Measurements from ENCODE around the gene TAF13. TPM values are rescaled to one million over a fixed set of nuclear protein-coding genes. Genes with fewer than 3 reads are reported as not detected.

TAF13 gene
- total and polyA plus RNA-seq, 9 of the 15 experiments (the other 6 are each of a cell fraction or from before 2014, with no cell fraction given), result 14.9 to 77.2 (median 38.7) TPM

DNA sequence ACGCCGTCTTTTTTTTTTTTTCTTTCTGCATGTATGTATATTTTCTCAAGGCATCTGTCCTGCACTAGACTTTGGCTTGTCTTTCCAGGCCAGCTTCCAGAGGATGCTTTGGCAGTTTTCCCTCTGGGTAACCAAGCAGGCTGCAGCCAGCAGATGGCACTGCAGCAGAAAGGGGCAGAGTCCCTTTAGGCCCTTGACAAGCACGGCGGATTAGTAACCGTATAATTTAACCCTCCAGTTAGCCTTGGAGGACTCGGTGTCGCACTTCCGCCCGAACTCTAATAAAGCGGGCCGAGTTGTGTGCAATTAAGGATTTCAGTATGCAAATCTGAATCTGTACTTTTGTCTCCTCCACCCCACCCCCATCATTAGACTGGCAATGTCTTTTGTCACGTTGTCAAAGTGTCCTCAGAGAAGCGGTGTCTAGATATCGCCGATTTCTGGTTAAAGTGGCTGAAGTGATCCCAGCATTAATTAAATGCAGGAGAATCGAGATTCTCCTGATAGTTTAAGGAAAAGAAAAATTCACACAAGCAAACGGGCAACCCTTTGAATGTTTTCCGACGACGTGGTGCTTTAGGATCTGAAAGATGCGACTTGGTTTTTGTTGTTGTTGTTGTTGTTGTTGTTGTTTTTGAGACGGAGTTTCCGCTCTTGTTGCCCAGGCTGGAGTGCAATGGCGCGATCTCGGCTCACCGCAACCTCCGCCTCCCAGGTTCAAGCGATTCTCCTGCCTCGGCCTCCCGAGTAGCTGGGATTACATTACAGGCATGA is 13.6 kb upstream of the TAF13 start:
- in situ Hi-C loops (cut with MboI), result no loop called here
- intact Hi-C loops (cut with micrococcal nuclease), result loop anchor here (1.0 kb wide), 1 partner anchor 23 kb away; a partner anchor contains a TSS
- peak overlapping the region; percentile 99 for H2AFZ ChIP-seq (ENCODE audit: low read depth, low read length)
- H3K4me3 ChIP-seq, result peak overlapping the region; percentile 85
- 3% methylated on average over 31 of the region's 31 CpGs for WGBS (ENCODE audit: insufficient coverage, low coverage, missing lambda C conversion rate)
- ChIA-PET POLR2A (interaction anchor here (0.6 to 4.5 kb wide), 8 partner anchors 11 to 164 kb away, joined by 3 to 90 read pairs (median 5); partner anchors contain the start of gene TAF13), CTCF (ENCODE audit: low intra/inter-chr PET ratio) (interaction anchor here (0.7 to 2.9 kb wide), 4 partner anchors 9 to 22 kb away, joined by 3 to 12 read pairs (median 6); a partner anchor contains a TSS)
- no peaks in the 10 kb centered on the region for H3K9me3 ChIP-seq (replicated peaks; ENCODE audit: control insufficient read depth, insufficient read depth, low read depth, low read length)
- peak overlapping the region; percentile 95 for H3K27ac ChIP-seq (ENCODE audit: extremely low read depth, low read depth, low read length)
- H4K20me1 ChIP-seq (replicated peaks; ENCODE audit: control insufficient read depth, insufficient read depth, low read length), result no peaks in the 10 kb centered on the region
- FAIRE-seq, result peak; percentile 90
- no peaks in the 10 kb centered on the region for H3K27me3 ChIP-seq (ENCODE audit: control insufficient read depth in 2 of 2, insufficient read depth in 2 of 2, low read length in 2 of 2)
- H3K36me3 ChIP-seq (ENCODE audit: control insufficient read depth, insufficient read depth, low read length), result peaks cover 22% of the 10 kb centered on the region
- H3K9me1 ChIP-seq (ENCODE audit: control insufficient read depth, insufficient read depth, low read length), result no peaks in the 10 kb centered on the region
- peaks cover 52% of the 10 kb centered on the region for H3K79me2 ChIP-seq (ENCODE audit: control insufficient read depth, insufficient read depth, low read length)
- peak; percentile 79 to 95 (median 84) for DNase-seq (ENCODE audit: extremely low read depth in 1 of 4, low spot score in 3 of 4)
- peaks cover 6 to 23% of the 10 kb centered on the region in 2 experiments; a peak in 4 of 5 replicates for H3K4me1 ChIP-seq (replicated peaks in 1 of 2; ENCODE audit: control insufficient read depth in 2 of 2, insufficient read depth in 2 of 2, low read length in 2 of 2)
- H3K9ac ChIP-seq (ENCODE audit: insufficient read depth in 1 of 2, low read depth in 2 of 2, low read length in 2 of 2), result peak overlapping the region; percentile 90 to 93; a peak in 3 of 4 replicates
- BruUV-seq (replicated peaks), result no TSS peak
- ATAC-seq, result peak; percentile 76
- peak overlapping the region; percentile 97 for H3K4me2 ChIP-seq (ENCODE audit: insufficient read depth, low read length)
- TF ChIP-seq KDM4B (IDR thresholded peaks at IDR 0.05; ENCODE audit: borderline replicate concordance in 2 of 2, low read depth in 1 of 2) (no peak), RBM15 (IDR thresholded peaks at IDR 0.05; ENCODE audit: insufficient read depth, low read length) (no peak), RCOR1 (IDR thresholded peaks at IDR 0.05; ENCODE audit: borderline replicate concordance in 1 of 2, low read depth in 2 of 2, low read length in 2 of 2) (peak; percentile 46 to 91; a peak in 3 of 4 replicates), PML (IDR thresholded peaks at IDR 0.05; ENCODE audit: low read length) (peak; percentile 28; the same call in 1 of the 2 replicates), POLR2A (conservative IDR thresholded peaks at IDR 0.05) (0 out of 2 replicates have a peak, but pooled peaks have one; percentile 23), ZZZ3 (IDR thresholded peaks at IDR 0.05) (0 out of 2 replicates have a peak, but pooled peaks have one; percentile 38), PHTF2 (CRISPR knock-in tag; IDR thresholded peaks at IDR 0.05) (no peak), RB1 (IDR thresholded peaks at IDR 0.05; ENCODE audit: low read depth) (peak; percentile 58), MXI1 (IDR thresholded peaks at IDR 0.05; ENCODE audit: low read depth, low read length) (0 out of 2 replicates have a peak, but pooled peaks have one; percentile 51), ZNF766 (CRISPR knock-in tag; conservative IDR thresholded peaks at IDR 0.05) (peak; percentile 51)
- TF ChIP-seq, protein P1, sequence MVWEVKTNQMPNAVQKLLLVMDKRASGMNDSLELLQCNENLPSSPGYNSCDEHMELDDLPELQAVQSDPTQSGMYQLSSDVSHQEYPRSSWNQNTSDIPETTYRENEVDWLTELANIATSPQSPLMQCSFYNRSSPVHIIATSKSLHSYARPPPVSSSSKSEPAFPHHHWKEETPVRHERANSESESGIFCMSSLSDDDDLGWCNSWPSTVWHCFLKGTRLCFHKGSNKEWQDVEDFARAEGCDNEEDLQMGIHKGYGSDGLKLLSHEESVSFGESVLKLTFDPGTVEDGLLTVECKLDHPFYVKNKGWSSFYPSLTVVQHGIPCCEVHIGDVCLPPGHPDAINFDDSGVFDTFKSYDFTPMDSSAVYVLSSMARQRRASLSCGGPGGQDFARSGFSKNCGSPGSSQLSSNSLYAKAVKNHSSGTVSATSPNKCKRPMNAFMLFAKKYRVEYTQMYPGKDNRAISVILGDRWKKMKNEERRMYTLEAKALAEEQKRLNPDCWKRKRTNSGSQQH (CRISPR knock-in tag; IDR thresholded peaks at IDR 0.05), result peak; percentile 66; the same call in 1 of the 2 replicates
- TF ChIP-seq, protein P2, sequence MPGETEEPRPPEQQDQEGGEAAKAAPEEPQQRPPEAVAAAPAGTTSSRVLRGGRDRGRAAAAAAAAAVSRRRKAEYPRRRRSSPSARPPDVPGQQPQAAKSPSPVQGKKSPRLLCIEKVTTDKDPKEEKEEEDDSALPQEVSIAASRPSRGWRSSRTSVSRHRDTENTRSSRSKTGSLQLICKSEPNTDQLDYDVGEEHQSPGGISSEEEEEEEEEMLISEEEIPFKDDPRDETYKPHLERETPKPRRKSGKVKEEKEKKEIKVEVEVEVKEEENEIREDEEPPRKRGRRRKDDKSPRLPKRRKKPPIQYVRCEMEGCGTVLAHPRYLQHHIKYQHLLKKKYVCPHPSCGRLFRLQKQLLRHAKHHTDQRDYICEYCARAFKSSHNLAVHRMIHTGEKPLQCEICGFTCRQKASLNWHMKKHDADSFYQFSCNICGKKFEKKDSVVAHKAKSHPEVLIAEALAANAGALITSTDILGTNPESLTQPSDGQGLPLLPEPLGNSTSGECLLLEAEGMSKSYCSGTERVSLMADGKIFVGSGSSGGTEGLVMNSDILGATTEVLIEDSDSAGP (CRISPR knock-in tag; IDR thresholded peaks at IDR 0.05), result no peak
- TF ChIP-seq, protein P3, sequence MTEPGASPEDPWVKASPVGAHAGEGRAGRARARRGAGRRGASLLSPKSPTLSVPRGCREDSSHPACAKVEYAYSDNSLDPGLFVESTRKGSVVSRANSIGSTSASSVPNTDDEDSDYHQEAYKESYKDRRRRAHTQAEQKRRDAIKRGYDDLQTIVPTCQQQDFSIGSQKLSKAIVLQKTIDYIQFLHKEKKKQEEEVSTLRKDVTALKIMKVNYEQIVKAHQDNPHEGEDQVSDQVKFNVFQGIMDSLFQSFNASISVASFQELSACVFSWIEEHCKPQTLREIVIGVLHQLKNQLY (CRISPR knock-in tag; conservative IDR thresholded peaks at IDR 0.05), result no peak
